SJSA1 (cell line): ENCODE measurements around the gene GANC. TPM values are rescaled to one million over a fixed set of nuclear protein-coding genes. Genes with fewer than 3 reads are reported as not detected.
"Not testable (repeated sequence)": the region's sequence is repeated elsewhere in the genome, so short reads cannot be mapped to it uniquely, and the experiment has no call there.

Experiments
- DNase-seq, 2 experiments: peaks; one replicate each; pipeline ENCODE4 v3.0.0-alpha.2; 2015 to 2020; ENCODE audit warnings: low spot score in 2 of 2, low read depth in 1 of 2
- H3K27ac ChIP-seq: fragments of 250-450 bp; sonication (Bioruptor Pico); 2 replicates; pipeline ENCODE4 v1.5.1; 2020; ENCODE audit warnings: mild to moderate bottlenecking, moderate library complexity
- H3K27me3 ChIP-seq: fragments of 250-450 bp; sonication (Bioruptor Pico); replicated peaks from 2 replicates; pipeline ENCODE4 v1.5.1; 2020; ENCODE audit warnings: mild to moderate bottlenecking, moderate library complexity
- H3K36me3 ChIP-seq: fragments of 250-450 bp; sonication (Bioruptor Pico); 2 replicates; pipeline ENCODE4 v1.5.1; 2020; ENCODE audit warnings: mild to moderate bottlenecking
- H3K4me1 ChIP-seq: fragments of 250-450 bp; sonication (Bioruptor Pico); replicated peaks from 2 replicates; pipeline ENCODE4 v1.6.1; 2021; ENCODE audit warnings: mild to moderate bottlenecking
- H3K4me3 ChIP-seq: fragments of 250-450 bp; sonication (Bioruptor Pico); 2 replicates; pipeline ENCODE4 v1.5.1; 2020; ENCODE audit warnings: mild to moderate bottlenecking
- H3K9me3 ChIP-seq: fragments of 250-450 bp; sonication (Bioruptor Pico); replicated peaks from 2 replicates; pipeline ENCODE4 v1.5.1; 2020; ENCODE audit warnings: mild to moderate bottlenecking
- total RNA-seq: library from RNA; depleted of rRNA; stranded (reverse); fragments of >200 nt; shearing (Covaris generic); gene quantifications from 2 replicates; pipeline ENCODE4 v1.2.3, GENCODE V29; 2014

GANC gene
- total RNA-seq, 1 experiment from 2014 or later, result 19.7 TPM

- H3K4me3 ChIP-seq, H3K27me3 ChIP-seq, DNase-seq, H3K27ac ChIP-seq, H3K9me3 ChIP-seq, H3K36me3 ChIP-seq, H3K4me1 ChIP-seq: not testable (repeated sequence)
These were observed 28.0 kb downstream of the GANC start for GRCh38 chr15:42301004-42301403.

DNA sequence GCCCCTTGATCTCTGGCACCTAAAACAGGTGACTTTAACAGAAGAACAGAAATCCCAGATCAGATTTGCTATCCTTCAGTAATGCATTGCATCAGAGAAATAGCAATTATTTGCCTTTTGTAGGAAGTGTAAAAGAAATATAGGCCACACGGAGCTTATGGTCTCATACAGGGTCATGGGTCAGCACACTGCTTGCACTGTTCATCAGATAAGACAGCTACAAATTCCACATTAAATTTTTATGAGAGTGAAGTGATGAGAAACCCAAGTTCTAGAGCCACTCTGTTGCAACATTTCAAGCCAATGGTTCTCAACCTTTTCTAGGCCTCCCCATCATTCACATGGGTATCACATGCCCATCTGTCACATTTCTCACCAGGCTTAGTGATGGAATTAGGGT lies 33.7 kb downstream of the GANC start:
- DNase-seq, result no peak
- no peaks in the 10 kb centered on the region for H3K9me3 ChIP-seq

DNA sequence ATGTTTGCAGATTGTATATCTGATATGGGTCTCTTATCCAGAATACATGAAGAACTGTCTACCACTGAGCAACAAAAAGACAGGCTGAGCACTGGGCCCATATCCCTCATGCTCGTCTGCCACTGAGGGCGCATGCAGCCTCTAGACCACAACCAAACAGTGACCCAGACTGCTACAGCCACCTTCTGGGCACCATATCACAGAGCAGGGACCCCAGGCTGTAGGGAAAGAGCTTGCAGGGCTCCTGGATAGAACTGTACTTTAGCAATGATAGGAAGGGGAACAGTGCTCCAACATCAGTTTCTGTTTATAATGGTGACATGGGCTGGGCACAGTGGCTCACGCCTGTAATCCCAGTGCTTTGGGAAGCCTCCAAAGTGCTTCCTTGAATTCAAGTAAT lies 40.5 kb downstream of the GANC start:
- H3K9me3 ChIP-seq, result no peaks in the 10 kb centered on the region
- DNase-seq, result no peak
- H3K4me3 ChIP-seq, result no peak overlapping the region
- no peak overlapping the region for H3K27ac ChIP-seq
- no peaks in the 10 kb centered on the region for H3K27me3 ChIP-seq
- H3K36me3 ChIP-seq, result peaks cover 7% of the 10 kb centered on the region
- H3K4me1 ChIP-seq, result no peaks in the 10 kb centered on the region

More for the DNA sequence above, 33.7 kb downstream of the GANC start:
- Histone ChIP-seq H3K4me1 (no peaks in the 10 kb centered on the region), H3K27ac (no peak overlapping the region), H3K27me3 (no peaks in the 10 kb centered on the region), H3K36me3 (peaks cover 7% of the 10 kb centered on the region), H3K4me3 (no peak overlapping the region)

- no peak overlapping the region for H3K4me3 ChIP-seq
- no peak for DNase-seq
- H3K36me3 ChIP-seq, result peaks cover 7% of the 10 kb centered on the region
These were observed 41.8 kb downstream of the GANC start for GRCh38 chr15:42314818-42315217.

DNA sequence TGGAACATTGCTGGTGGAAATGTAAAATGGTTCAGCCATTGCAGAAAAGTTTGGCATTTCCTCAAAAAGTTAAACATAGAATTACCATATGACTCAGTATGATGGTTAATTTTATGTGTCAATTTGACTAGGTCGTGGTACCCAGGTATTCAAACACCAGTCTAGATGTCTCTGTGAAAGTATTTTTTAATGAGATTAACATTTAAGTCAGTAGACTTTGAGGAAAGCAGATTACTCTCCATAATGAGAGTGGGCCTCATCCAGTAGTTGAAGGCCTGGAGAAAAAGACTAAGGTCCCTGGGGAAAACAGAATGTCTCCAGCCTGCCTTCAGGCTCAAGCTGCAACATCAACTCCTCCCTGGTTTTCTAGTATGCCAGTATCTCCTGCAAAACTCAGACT lies 42.5 kb downstream of the GANC start:
- no peaks in the 10 kb centered on the region for H3K4me1 ChIP-seq

More at GRCh38 chr15:42314818-42315217, 41.8 kb downstream of the GANC start:
- no peaks in the 10 kb centered on the region for H3K4me1 ChIP-seq
- no peaks in the 10 kb centered on the region for H3K9me3 ChIP-seq
- H3K27me3 ChIP-seq, result no peaks in the 10 kb centered on the region
- H3K27ac ChIP-seq, result no peak overlapping the region

GRCh38 chr15:42316282-42316805 lies 43.3 kb downstream of the GANC start:
- H3K36me3 ChIP-seq, H3K27me3 ChIP-seq, H3K4me1 ChIP-seq, H3K4me3 ChIP-seq, DNase-seq, H3K9me3 ChIP-seq, H3K27ac ChIP-seq: not testable (repeated sequence)

More for the DNA sequence above, 42.5 kb downstream of the GANC start:
- peaks cover 7% of the 10 kb centered on the region for H3K36me3 ChIP-seq
- H3K27ac ChIP-seq, result no peak overlapping the region
- H3K4me3 ChIP-seq, result no peak overlapping the region
- no peaks in the 10 kb centered on the region for H3K27me3 ChIP-seq
- no peak for DNase-seq
- no peaks in the 10 kb centered on the region for H3K9me3 ChIP-seq

- no peaks in the 10 kb centered on the region for H3K27me3 ChIP-seq
- no peaks in the 10 kb centered on the region for H3K9me3 ChIP-seq
- 0 out of 2 replicates have a peak, but pooled peaks cover 3% of the 10 kb centered on the region for H3K36me3 ChIP-seq
- H3K27ac ChIP-seq, result no peak overlapping the region
- H3K4me1 ChIP-seq, result peaks cover 3% of the 10 kb centered on the region
- DNase-seq, result no peak
- no peak overlapping the region for H3K4me3 ChIP-seq
These were observed 46.2 kb downstream of the GANC start for GRCh38 chr15:42319206-42319605.

DNA sequence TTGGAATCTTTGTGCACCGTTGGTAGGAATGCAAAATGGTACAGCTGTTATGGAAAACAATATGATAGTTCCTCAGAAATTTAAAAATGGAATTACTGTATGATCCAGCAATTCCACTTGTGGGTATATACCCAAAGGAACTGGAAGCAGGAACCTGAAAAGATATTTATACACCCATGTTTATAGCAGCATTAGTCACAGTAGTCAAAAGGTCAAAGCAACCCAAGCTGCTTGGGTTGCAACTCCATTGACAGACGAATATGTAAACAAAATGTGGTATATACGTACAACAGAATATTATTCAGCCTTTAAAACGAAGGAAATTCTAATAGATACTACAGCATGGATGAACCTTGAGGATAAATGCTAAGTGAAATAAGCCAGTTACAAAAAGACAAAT lies 51.3 kb downstream of the GANC start:
- Histone ChIP-seq H3K4me3 (no peak overlapping the region), H3K36me3 (peaks cover 3% of the 10 kb centered on the region; the same call in 1 of the 2 replicates), H3K27me3 (no peaks in the 10 kb centered on the region), H3K27ac (no peak overlapping the region), H3K9me3 (no peaks in the 10 kb centered on the region), H3K4me1 (peaks cover 7% of the 10 kb centered on the region)
- DNase-seq, result no peak

GRCh38 chr15:42329161-42329560 lies 56.2 kb downstream of the GANC start:
- no peak for DNase-seq
- H3K27me3 ChIP-seq, result no peaks in the 10 kb centered on the region

GRCh38 chr15:42329992-42330391 lies 57.0 kb downstream of the GANC start:
- no peaks in the 10 kb centered on the region for H3K4me1 ChIP-seq
- no peak overlapping the region for H3K27ac ChIP-seq
- no peaks in the 10 kb centered on the region for H3K27me3 ChIP-seq
- peaks cover 1% of the 10 kb centered on the region; the same call in 1 of the 2 replicates for H3K36me3 ChIP-seq
- H3K4me3 ChIP-seq, result no peak overlapping the region
- H3K9me3 ChIP-seq, result peaks cover 2% of the 10 kb centered on the region
- DNase-seq, result no peak

More at GRCh38 chr15:42329161-42329560, 56.2 kb downstream of the GANC start:
- Histone ChIP-seq H3K4me3 (no peak overlapping the region), H3K36me3 (no peaks in the 10 kb centered on the region; the same call in 1 of the 2 replicates), H3K27ac (no peak overlapping the region), H3K4me1 (peaks cover 5% of the 10 kb centered on the region), H3K9me3 (no peaks in the 10 kb centered on the region)

DNA sequence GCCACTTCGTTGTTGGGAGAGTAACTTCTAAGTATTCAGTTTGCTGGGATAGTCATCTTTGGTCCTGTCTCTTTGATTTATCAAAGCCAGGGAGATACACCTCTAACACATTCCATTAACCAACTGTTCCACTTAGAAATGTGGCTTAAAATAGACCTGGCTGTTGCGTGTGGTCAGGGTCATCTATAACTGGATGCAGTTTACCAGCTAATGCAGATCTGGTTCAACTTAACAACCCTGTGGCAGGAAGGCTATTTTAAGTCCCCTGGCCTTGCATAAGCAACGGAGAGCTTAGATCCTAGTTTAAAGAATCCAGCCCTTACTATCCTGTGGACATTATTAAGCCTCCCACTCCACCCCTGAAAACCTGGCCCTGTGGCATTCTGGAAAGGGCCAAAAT lies 58.2 kb downstream of the GANC start:
- no peaks in the 10 kb centered on the region for H3K27me3 ChIP-seq
- no peaks in the 10 kb centered on the region for H3K4me1 ChIP-seq
- DNase-seq, result no peak
- no peak overlapping the region for H3K27ac ChIP-seq
- H3K36me3 ChIP-seq, result peaks cover 4% of the 10 kb centered on the region; the same call in 1 of the 2 replicates
- H3K9me3 ChIP-seq, result peaks cover 9% of the 10 kb centered on the region
- H3K4me3 ChIP-seq, result no peak overlapping the region

GRCh38 chr15:42332331-42332730 lies 59.3 kb downstream of the GANC start:
- Histone ChIP-seq H3K4me1 (no peaks in the 10 kb centered on the region), H3K27ac (no peak overlapping the region), H3K27me3 (no peaks in the 10 kb centered on the region), H3K36me3 (0 out of 2 replicates have a peak, but pooled peaks cover 4% of the 10 kb centered on the region), H3K4me3 (no peak overlapping the region), H3K9me3 (peaks cover 12% of the 10 kb centered on the region)
- DNase-seq, result no peak

DNA sequence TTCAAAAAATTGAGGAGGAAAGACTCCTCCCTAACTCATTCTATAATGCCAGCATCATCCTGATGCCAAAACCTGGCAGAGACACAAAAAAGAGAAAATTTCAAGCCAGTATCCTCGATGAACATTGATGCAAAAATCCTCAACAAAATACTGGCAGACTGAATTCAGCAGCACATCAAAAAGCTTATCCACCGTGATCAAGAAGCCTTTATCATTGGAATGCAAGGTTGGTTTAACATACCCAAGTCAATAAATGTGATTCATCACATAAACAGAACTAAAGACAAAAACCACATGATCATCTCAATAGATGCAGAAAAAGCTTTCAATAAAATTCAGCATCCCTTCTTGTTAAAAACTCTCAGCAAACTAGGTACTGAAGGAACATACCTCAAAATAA lies 62.1 kb downstream of the GANC start:
- H3K9me3 ChIP-seq, result peaks cover 12% of the 10 kb centered on the region
- H3K36me3 ChIP-seq, result 0 out of 2 replicates have a peak, but pooled peaks cover 4% of the 10 kb centered on the region
- no peak for DNase-seq
- no peaks in the 10 kb centered on the region for H3K4me1 ChIP-seq
- H3K27me3 ChIP-seq, result no peaks in the 10 kb centered on the region
- H3K4me3 ChIP-seq, result no peak overlapping the region
- H3K27ac ChIP-seq, result no peak overlapping the region

- not testable (repeated sequence) for H3K36me3 ChIP-seq
These were observed 63.6 kb downstream of the GANC start for GRCh38 chr15:42336650-42337049.

GRCh38 chr15:42337104-42337503 lies 64.1 kb downstream of the GANC start:
- not testable (repeated sequence) for DNase-seq

More at GRCh38 chr15:42336650-42337049, 63.6 kb downstream of the GANC start:
- H3K9me3 ChIP-seq, result peaks cover 12% of the 10 kb centered on the region
- not testable (repeated sequence) for H3K27ac ChIP-seq, DNase-seq, H3K27me3 ChIP-seq, H3K4me3 ChIP-seq, H3K4me1 ChIP-seq

More at GRCh38 chr15:42337104-42337503, 64.1 kb downstream of the GANC start:
- H3K27me3 ChIP-seq, H3K4me1 ChIP-seq, H3K36me3 ChIP-seq, H3K4me3 ChIP-seq, H3K27ac ChIP-seq: not testable (repeated sequence)
- H3K9me3 ChIP-seq, result peaks cover 12% of the 10 kb centered on the region
